Measurements from ENCODE around the gene GDF9. TPM values are rescaled to one million over a fixed set of nuclear protein-coding genes. Genes with fewer than 3 reads are reported as not detected.

The GDF9 gene
- total RNA-seq, 5 donors from 2014 or later (not counting 1 experiment from before 2014, with no cell fraction given), result 0.63 to 1.9 (median 0.92) TPM

DNA sequence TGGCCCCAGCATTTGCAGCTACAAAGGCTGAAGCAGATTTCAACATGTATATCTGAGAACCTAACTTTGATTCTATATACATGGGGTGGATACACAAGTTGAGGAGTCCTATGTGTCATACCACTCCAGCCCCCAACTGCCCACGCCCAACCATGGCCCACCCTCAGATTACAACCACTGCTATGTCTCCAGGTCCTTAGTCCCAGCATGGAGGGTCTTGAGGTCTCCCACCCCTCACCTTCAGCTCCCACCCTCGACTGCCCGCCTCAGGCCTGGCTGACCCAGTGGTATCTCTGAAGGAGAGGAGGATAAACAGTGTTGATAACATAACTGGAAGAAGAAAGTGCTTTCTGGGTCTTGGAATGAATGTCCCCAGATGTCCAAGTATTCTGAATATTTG, 44.9 kb downstream of the GDF9 start:
- Mint-ChIP-seq H3K27ac (no peak overlapping the region), H3K36me3 (no peaks in the 10 kb centered on the region), H3K9me3 (no peaks in the 10 kb centered on the region), H3K27me3 (peaks cover 9 to 46% of the 10 kb centered on the region in 2 donors), H3K4me1 (peaks cover 11 to 14% (median 12%) of the 10 kb centered on the region in 3 donors), H3K4me3 (no peak overlapping the region)
- ATAC-seq (replicated peaks in 1 of 4) (no peak), DNase-seq (no peak)
- CTCF ChIA-PET, result interaction anchor here (0.8 to 2.1 kb wide), 4 partner anchors 8 to 435 kb away, joined by 3 to 10 read pairs (median 3); no protein-coding TSS in a partner anchor
- WGBS (ENCODE audit: insufficient coverage), result no CpG with 5 or more reads among the region's 3 CpGs
- Histone ChIP-seq H3K4me1 (ENCODE audit: control insufficient read depth in 1 of 2, extremely low read depth in 1 of 2, insufficient read depth in 2 of 2, low read length in 2 of 2) (peaks cover 5 to 25% of the 10 kb centered on the region in 2 experiments), H3K36me3 (ENCODE audit: control insufficient read depth in 2 of 2, extremely low read depth in 1 of 2, insufficient read depth in 1 of 2, low read length in 1 of 2) (no peaks in the 10 kb centered on the region), H3K9me3 (no peaks in the 10 kb centered on the region), H3K27ac (ENCODE audit: low read length) (no peak overlapping the region), H3K27me3 (replicated peaks in 1 of 2; ENCODE audit: control insufficient read depth in 2 of 2, extremely low read depth in 1 of 2, insufficient read depth in 2 of 2, low read length in 1 of 2) (peaks cover 3 to 60% of the 10 kb centered on the region in 2 experiments), H3K4me3 (ENCODE audit: control insufficient read depth in 1 of 2, extremely low read depth in 1 of 2, low read length in 1 of 2) (no peak overlapping the region)
- POLR2A ChIA-PET, result interaction anchor here in 1 of 2 donors (0.6 kb wide), 1 partner anchor 90 kb away, joined by 3 read pairs; no protein-coding TSS in a partner anchor

DNA sequence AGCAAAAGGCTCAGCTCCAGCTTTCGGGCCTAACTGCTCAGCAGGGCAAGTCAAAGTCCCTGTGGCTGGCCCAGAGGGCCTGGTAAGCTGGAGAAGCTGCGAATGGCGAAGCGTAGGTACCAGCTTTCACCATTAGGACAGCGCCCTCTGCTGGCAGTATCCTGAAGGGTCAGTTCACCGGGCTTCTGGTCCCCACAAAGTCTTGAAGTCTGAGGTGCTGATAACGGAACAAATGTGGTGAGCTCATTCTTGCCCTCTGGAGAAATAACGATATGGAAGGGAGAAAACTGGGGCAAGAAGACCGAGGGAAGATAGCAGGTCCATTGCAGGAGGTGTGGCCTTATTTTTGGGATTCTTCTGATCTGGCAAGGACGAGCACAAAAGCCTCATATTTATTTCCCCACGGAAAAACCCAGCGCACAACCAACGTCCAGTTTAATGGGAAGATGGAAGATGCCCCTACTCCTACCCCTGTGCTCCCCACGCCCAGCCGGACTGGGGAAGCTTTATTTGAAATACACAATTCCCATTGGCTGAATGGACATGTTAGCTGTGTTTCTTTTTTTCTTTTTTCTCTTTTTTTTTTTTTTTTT, 46.0 kb downstream of the GDF9 start:
- ATAC-seq (replicated peaks in 1 of 4) (peak; percentile 84 to 86 (median 85)), DNase-seq (peak; percentile 61 to 92 (median 80))
- Mint-ChIP-seq H3K36me3 (no peaks in the 10 kb centered on the region), H3K4me1 (peaks cover 10 to 12% (median 11%) of the 10 kb centered on the region in 3 donors), H3K9me3 (no peaks in the 10 kb centered on the region), H3K27ac (no peak overlapping the region), H3K27me3 (peaks cover 7 to 42% of the 10 kb centered on the region in 2 donors), H3K4me3 (peak overlapping the region; percentile 45 to 73 (median 67))
- H3K9me3 ChIP-seq, result no peaks in the 10 kb centered on the region
- peaks cover 5 to 19% of the 10 kb centered on the region in 2 experiments for H3K4me1 ChIP-seq (ENCODE audit: control insufficient read depth in 1 of 2, extremely low read depth in 1 of 2, insufficient read depth in 2 of 2, low read length in 2 of 2)
- CTCF ChIA-PET, result interaction anchor here (0.5 to 2.1 kb wide), 36 partner anchors 8 to 1224 kb away, joined by 3 to 10 read pairs (median 4); partner anchors contain the start of genes CCNI2 (in 1 of the 2), RAD50 (in 1 of the 2) and SHROOM1 (in 1 of the 2)
- peak overlapping the region in 1 of 2 donors; percentile 38 for H3K4me3 ChIP-seq (ENCODE audit: control insufficient read depth in 1 of 2, extremely low read depth in 1 of 2, low read length in 1 of 2)
- H3K36me3 ChIP-seq (ENCODE audit: control insufficient read depth in 2 of 2, extremely low read depth in 1 of 2, insufficient read depth in 1 of 2, low read length in 1 of 2), result no peaks in the 10 kb centered on the region
- H3K27me3 ChIP-seq (replicated peaks in 1 of 2; ENCODE audit: control insufficient read depth in 2 of 2, extremely low read depth in 1 of 2, insufficient read depth in 2 of 2, low read length in 1 of 2), result peaks cover 3 to 53% of the 10 kb centered on the region in 2 experiments
- H3K27ac ChIP-seq (ENCODE audit: low read length), result no peak overlapping the region
- POLR2A ChIA-PET, result interaction anchor here in 1 of 2 donors (0.6 kb wide), 1 partner anchor 15 kb away, joined by 3 read pairs; no protein-coding TSS in a partner anchor
- WGBS (ENCODE audit: insufficient coverage), result 0% methylated on average over 8 of the region's 15 CpGs

- ATAC-seq (replicated peaks in 1 of 4), result peak in 2 of 4 experiments; percentile 12 to 56
- no peaks in the 10 kb centered on the region for H3K9me3 Mint-ChIP-seq
- no peaks in the 10 kb centered on the region for H3K9me3 ChIP-seq
- CTCF ChIA-PET, result interaction anchor here (0.5 to 2.1 kb wide), 19 partner anchors 9 to 1223 kb away, joined by 3 to 10 read pairs (median 4); partner anchors contain the start of genes CCNI2 (in 1 of the 2), RAD50 (in 1 of the 2) and SHROOM1 (in 1 of the 2)
- DNase-seq, result peak in 2 of 35 experiments; percentile 17 to 27
- peaks cover 11 to 12% (median 12%) of the 10 kb centered on the region in 3 donors for H3K4me1 Mint-ChIP-seq
- no peaks in the 10 kb centered on the region for H3K36me3 Mint-ChIP-seq
- no peak overlapping the region for H3K27ac Mint-ChIP-seq
- peaks cover 5 to 15% of the 10 kb centered on the region in 2 experiments for H3K4me1 ChIP-seq (ENCODE audit: control insufficient read depth in 1 of 2, extremely low read depth in 1 of 2, insufficient read depth in 2 of 2, low read length in 2 of 2)
- H3K4me3 Mint-ChIP-seq, result peak overlapping the region; percentile 67 to 73 (median 70)
- H3K27me3 ChIP-seq (replicated peaks in 1 of 2; ENCODE audit: control insufficient read depth in 2 of 2, extremely low read depth in 1 of 2, insufficient read depth in 2 of 2, low read length in 1 of 2), result peaks cover 2 to 45% of the 10 kb centered on the region in 2 experiments
- POLR2A ChIA-PET, result no interaction called here
- no peak overlapping the region for H3K27ac ChIP-seq (ENCODE audit: low read length)
- H3K36me3 ChIP-seq (ENCODE audit: control insufficient read depth in 2 of 2, extremely low read depth in 1 of 2, insufficient read depth in 1 of 2, low read length in 1 of 2), result no peaks in the 10 kb centered on the region
- H3K27me3 Mint-ChIP-seq, result peaks cover 7 to 37% of the 10 kb centered on the region in 2 donors
- WGBS (ENCODE audit: insufficient coverage), result 33% methylated on average over 24 of the region's 26 CpGs
- H3K4me3 ChIP-seq (ENCODE audit: control insufficient read depth in 1 of 2, extremely low read depth in 1 of 2, low read length in 1 of 2), result peak overlapping the region; percentile 34 to 54
Observed at GRCh38 chr5:132819468-132819867, 46.8 kb downstream of the GDF9 start.

DNA sequence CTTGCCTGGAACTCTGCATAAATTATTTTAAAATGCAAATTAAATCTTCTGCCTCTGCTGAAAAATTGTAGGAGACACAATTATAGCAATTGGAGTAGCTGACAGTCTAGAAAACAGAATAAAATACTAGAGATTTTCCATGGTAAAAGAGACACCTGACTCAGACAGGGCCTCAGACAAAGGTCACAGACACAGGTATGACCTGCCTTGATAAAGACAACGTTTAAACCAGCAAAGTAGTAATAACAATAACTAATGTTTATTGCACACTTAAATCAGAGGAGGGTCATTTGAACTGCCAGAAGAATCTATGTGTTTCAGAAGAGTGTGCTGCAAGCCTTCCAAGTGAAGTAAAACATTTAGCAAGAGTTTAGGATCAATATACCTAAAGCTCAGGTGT, 49.3 kb downstream of the GDF9 start:
- Mint-ChIP-seq H3K4me3 (no peak overlapping the region), H3K4me1 (peaks cover 21 to 23% (median 22%) of the 10 kb centered on the region in 3 donors), H3K9me3 (no peaks in the 10 kb centered on the region), H3K27ac (no peak overlapping the region), H3K27me3 (peaks cover 14 to 37% of the 10 kb centered on the region in 2 donors), H3K36me3 (no peaks in the 10 kb centered on the region)
- DNase-seq, result no peak
- Histone ChIP-seq H3K4me1 (ENCODE audit: control insufficient read depth in 1 of 2, extremely low read depth in 1 of 2, insufficient read depth in 2 of 2, low read length in 2 of 2) (peaks cover 7 to 22% of the 10 kb centered on the region in 2 experiments), H3K9me3 (no peaks in the 10 kb centered on the region), H3K27me3 (replicated peaks in 1 of 2; ENCODE audit: control insufficient read depth in 2 of 2, extremely low read depth in 1 of 2, insufficient read depth in 2 of 2, low read length in 1 of 2) (peaks cover 4 to 34% of the 10 kb centered on the region in 2 experiments), H3K27ac (ENCODE audit: low read length) (no peak overlapping the region), H3K4me3 (ENCODE audit: control insufficient read depth in 1 of 2, extremely low read depth in 1 of 2, low read length in 1 of 2) (no peak overlapping the region), H3K36me3 (ENCODE audit: control insufficient read depth in 2 of 2, extremely low read depth in 1 of 2, insufficient read depth in 1 of 2, low read length in 1 of 2) (no peaks in the 10 kb centered on the region)
- WGBS (ENCODE audit: insufficient coverage), result no CpG with 5 or more reads among the region's 1 CpG
- ChIA-PET CTCF (interaction anchor here in 1 of 2 donors (0.8 to 1.2 kb wide), 2 partner anchors 60 to 122 kb away, joined by 3 read pairs; no protein-coding TSS in a partner anchor), POLR2A (interaction anchor here in 1 of 2 donors (0.6 kb wide), 1 partner anchor 29 kb away, joined by 3 read pairs; no protein-coding TSS in a partner anchor)
- no peak for ATAC-seq (replicated peaks in 1 of 4)

GRCh38 chr5:132816554-132816953, 49.7 kb downstream of the GDF9 start:
- Histone ChIP-seq H3K27ac (ENCODE audit: low read length) (no peak overlapping the region), H3K4me3 (ENCODE audit: control insufficient read depth in 1 of 2, extremely low read depth in 1 of 2, low read length in 1 of 2) (no peak overlapping the region), H3K27me3 (replicated peaks in 1 of 2; ENCODE audit: control insufficient read depth in 2 of 2, extremely low read depth in 1 of 2, insufficient read depth in 2 of 2, low read length in 1 of 2) (peaks cover 7 to 38% of the 10 kb centered on the region in 2 experiments), H3K9me3 (no peaks in the 10 kb centered on the region), H3K36me3 (ENCODE audit: control insufficient read depth in 2 of 2, extremely low read depth in 1 of 2, insufficient read depth in 1 of 2, low read length in 1 of 2) (no peaks in the 10 kb centered on the region), H3K4me1 (ENCODE audit: control insufficient read depth in 1 of 2, extremely low read depth in 1 of 2, insufficient read depth in 2 of 2, low read length in 2 of 2) (peaks cover 7 to 22% of the 10 kb centered on the region in 2 experiments)
- no peak overlapping the region for H3K27ac Mint-ChIP-seq
- no peak for ATAC-seq (replicated peaks in 1 of 4)
- no peak overlapping the region for H3K4me3 Mint-ChIP-seq
- DNase-seq, result no peak
- peaks cover 19 to 41% of the 10 kb centered on the region in 2 donors for H3K27me3 Mint-ChIP-seq
- no peaks in the 10 kb centered on the region for H3K36me3 Mint-ChIP-seq
- no peaks in the 10 kb centered on the region for H3K9me3 Mint-ChIP-seq
- CTCF ChIA-PET, result interaction anchor here in 1 of 2 donors (1.2 kb wide), 1 partner anchor 121 kb away, joined by 3 read pairs; no protein-coding TSS in a partner anchor
- peaks cover 21 to 23% (median 22%) of the 10 kb centered on the region in 3 donors for H3K4me1 Mint-ChIP-seq
- POLR2A ChIA-PET, result interaction anchor here in 1 of 2 donors (0.6 kb wide), 1 partner anchor 29 kb away, joined by 3 read pairs; no protein-coding TSS in a partner anchor

DNA sequence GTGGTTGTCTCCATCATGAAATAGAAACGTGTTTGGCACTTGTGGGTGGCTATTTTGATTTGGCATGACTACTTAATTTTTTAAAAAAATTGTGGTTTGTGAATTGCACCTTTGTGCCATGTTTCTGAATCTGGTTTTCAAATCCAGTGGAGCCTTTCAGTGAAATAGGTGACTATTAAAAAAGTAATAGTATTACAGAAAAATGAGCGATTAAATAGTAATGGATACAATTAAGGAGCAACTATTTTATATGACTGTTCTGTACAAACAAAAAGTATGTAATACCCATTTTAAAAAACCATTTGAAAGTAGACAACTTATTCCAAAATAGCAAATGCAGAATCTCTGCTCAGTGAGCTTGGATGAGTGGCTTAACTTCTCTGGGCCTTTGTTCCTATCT, 50.2 kb downstream of the GDF9 start:
- H3K4me3 Mint-ChIP-seq, result no peak overlapping the region
- H3K9me3 Mint-ChIP-seq, result no peaks in the 10 kb centered on the region
- DNase-seq, result no peak
- Histone ChIP-seq H3K9me3 (no peaks in the 10 kb centered on the region), H3K27ac (ENCODE audit: low read length) (no peak overlapping the region), H3K4me1 (ENCODE audit: control insufficient read depth in 1 of 2, extremely low read depth in 1 of 2, insufficient read depth in 2 of 2, low read length in 2 of 2) (peaks cover 7 to 22% of the 10 kb centered on the region in 2 experiments), H3K36me3 (ENCODE audit: control insufficient read depth in 2 of 2, extremely low read depth in 1 of 2, insufficient read depth in 1 of 2, low read length in 1 of 2) (no peaks in the 10 kb centered on the region), H3K4me3 (ENCODE audit: control insufficient read depth in 1 of 2, extremely low read depth in 1 of 2, low read length in 1 of 2) (no peak overlapping the region), H3K27me3 (replicated peaks in 1 of 2; ENCODE audit: control insufficient read depth in 2 of 2, extremely low read depth in 1 of 2, insufficient read depth in 2 of 2, low read length in 1 of 2) (peaks cover 8 to 41% of the 10 kb centered on the region in 2 experiments)
- H3K27me3 Mint-ChIP-seq, result peaks cover 24 to 45% of the 10 kb centered on the region in 2 donors
- no peak for ATAC-seq (replicated peaks in 1 of 4)
- no peaks in the 10 kb centered on the region for H3K36me3 Mint-ChIP-seq
- CTCF ChIA-PET, result no interaction called here
- WGBS (ENCODE audit: insufficient coverage), result 17% methylated on average over 1 of the region's 2 CpGs
- H3K4me1 Mint-ChIP-seq, result peaks cover 21 to 23% (median 22%) of the 10 kb centered on the region in 3 donors
- no peak overlapping the region for H3K27ac Mint-ChIP-seq
- POLR2A ChIA-PET, result no interaction called here
